IMR-90 (cell line): Measurements from ENCODE around the gene TMEM129.

Source experiments
- CTCF ChIP-seq: conservative IDR thresholded peaks from 2 replicates; pipeline ENCODE4 v1.5.1; 2012; ENCODE audit warnings: mild to moderate bottlenecking, low read depth, low read length, improper control_type of control experiment
- ELK1 ChIP-seq: fragments of 150-350 bp; IDR thresholded peaks from 2 replicates; pipeline ENCODE4 v1.6.1; 2016; ENCODE audit warnings: low read depth, mild to moderate bottlenecking, low read length, moderate library complexity, borderline replicate concordance
- FOS ChIP-seq: fragments of 150-350 bp; IDR thresholded peaks from 2 replicates; pipeline ENCODE4 v1.6.1; 2016; ENCODE audit warnings: low read depth, low read length
- MXI1 ChIP-seq: IDR thresholded peaks from 2 replicates; pipeline ENCODE4 v1.6.1; 2012; ENCODE audit warnings: low read depth, mild to moderate bottlenecking, low read length, moderate library complexity, borderline replicate concordance
- POLR2A ChIP-seq: IDR thresholded peaks from 2 replicates; pipeline ENCODE4 v1.6.1; 2012; ENCODE audit warnings: mild to moderate bottlenecking, low read depth, low read length
- RAD21 ChIP-seq: IDR thresholded peaks from 2 replicates; pipeline ENCODE4 v1.6.1; 2012; ENCODE audit warnings: low read length, improper control_type of control experiment
- RCOR1 ChIP-seq: IDR thresholded peaks from 2 replicates; pipeline ENCODE4 v1.6.1; 2012; ENCODE audit warnings: mild to moderate bottlenecking, low read length, improper control_type of control experiment; ENCODE audit not compliant: insufficient replicate concordance
- SMC3 ChIP-seq: fragments of 150-350 bp; IDR thresholded peaks from 2 replicates; pipeline ENCODE4 v1.6.1; 2016; ENCODE audit warnings: low read depth, mild to moderate bottlenecking, antibody characterized with exemption, low read length, moderate library complexity

DNA sequence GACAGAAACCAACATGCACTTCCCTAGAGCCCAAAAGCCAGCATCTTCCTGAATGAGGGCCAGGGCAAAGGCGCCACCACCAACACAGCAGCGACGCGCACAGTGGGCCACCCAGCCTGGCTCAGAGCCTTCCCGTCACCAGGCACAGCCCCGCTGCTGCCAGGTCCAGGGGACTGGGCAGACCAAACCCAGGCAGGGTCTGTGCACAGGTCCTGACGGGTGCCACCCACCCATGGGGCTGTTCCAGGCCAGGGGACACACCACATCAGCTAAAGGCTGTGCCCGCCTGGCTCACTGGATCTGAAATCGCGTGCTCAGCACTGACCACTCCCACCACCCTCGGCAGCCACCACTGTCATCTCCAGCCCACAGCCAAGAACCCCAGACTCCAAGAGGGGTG lies 50.8 kb downstream of the TMEM129 start:
- TF ChIP-seq CTCF = no peak
- TF ChIP-seq RCOR1 = no peak
- TF ChIP-seq SMC3 = no peak
- TF ChIP-seq MXI1 = no peak
- no peak for TF ChIP-seq RAD21
- no peak for TF ChIP-seq POLR2A
- TF ChIP-seq ELK1 = no peak
- no peak for TF ChIP-seq FOS
